Natural killer cell (primary cell): ENCODE measurements around the gene DRC7. TPM values are rescaled to one million over a fixed set of nuclear protein-coding genes. Genes with fewer than 3 reads are reported as not detected.

Source experiments
- ATAC-seq, 3 donors: fragments of 150-1000 bp in 2 of 3; fragments of 200-7000 bp in 1 of 3; cut with Tn5 transposase; 1 replicate in 1 of 3; 2 replicates in 2 of 3; pipeline ENCODE4 v1.10.0; 2021; ENCODE audit warnings: mild to moderate bottlenecking in 2 of 3, moderate library complexity in 2 of 3
- DNase-seq, 2 donors: peaks; one replicate each; pipeline versions ENCODE4 v3.0.0 to v3.0.0-alpha.2; 2013 to 2021; ENCODE audit warnings: mixed read lengths in 1 of 2
- H3K27ac ChIP-seq: one replicate; pipeline ENCODE4 v1.5.1; 2013; ENCODE audit warnings: mild to moderate bottlenecking, low read length
- H3K27me3 ChIP-seq: one replicate; pipeline ENCODE4 v1.6.1; 2013; ENCODE audit warnings: low read length; ENCODE audit not compliant: control insufficient read depth, insufficient read depth
- H3K36me3 ChIP-seq: one replicate; pipeline ENCODE4 v1.6.1; 2013; ENCODE audit warnings: low read length; ENCODE audit not compliant: control insufficient read depth, insufficient read depth
- H3K4me1 ChIP-seq: one replicate; pipeline ENCODE4 v1.6.1; 2013; ENCODE audit warnings: low read length; ENCODE audit not compliant: control insufficient read depth, insufficient read depth
- H3K4me3 ChIP-seq: one replicate; pipeline ENCODE4 v1.5.1; 2013; ENCODE audit warnings: low read length
- H3K9me3 ChIP-seq: one replicate; pipeline ENCODE4 v1.6.1; 2013; ENCODE audit warnings: low read length; ENCODE audit not compliant: control insufficient read depth, insufficient read depth
- H3K27ac Mint-ChIP-seq, 2 donors: one replicate each; pipeline ENCODE4 v1.8.0; 2022; ENCODE audit warnings: mild to moderate bottlenecking in 2 of 2, mixed read lengths in 2 of 2, moderate library complexity in 1 of 2
- H3K27me3 Mint-ChIP-seq, 2 donors: one replicate each; pipeline ENCODE4 v1.8.0; 2022; ENCODE audit warnings: low read depth in 2 of 2, mixed read lengths in 2 of 2
- H3K36me3 Mint-ChIP-seq: one replicate; pipeline ENCODE4 v1.8.0; 2022; ENCODE audit warnings: mixed read lengths
- H3K4me1 Mint-ChIP-seq, 2 donors: one replicate each; pipeline ENCODE4 v1.8.0; 2022; ENCODE audit warnings: mixed read lengths in 2 of 2
- H3K4me3 Mint-ChIP-seq: one replicate; pipeline ENCODE4 v1.8.0; 2022; ENCODE audit warnings: mild to moderate bottlenecking, moderate library complexity, mixed read lengths
- H3K9me3 Mint-ChIP-seq, 2 donors: one replicate each; pipeline ENCODE4 v1.8.0; 2022; ENCODE audit warnings: mixed read lengths in 2 of 2
- WGBS: methylation state at CpG from one replicate; pipeline ENCODE4 v1.1.7; 2013; ENCODE audit warnings: missing lambda C conversion rate; ENCODE audit not compliant: insufficient coverage; 5-methylcytosine and 5-hydroxymethylcytosine counted together
- intact Hi-C: fragments of 100-400 bp; cut with micrococcal nuclease; formaldehyde crosslinking; loops from one replicate; pipeline ENCODE4 v1.14.2; 2022
- total RNA-seq, 4 donors: library from RNA; stranded (reverse); fragments of 120-200 nt in 1 of 4; gene quantifications; one replicate each; pipeline versions ENCODE4 v1.2.3 to v1.2.4, GENCODE V29; 2013 to 2022
- TF ChIP-seq, protein P1 (sequence below): fragments of 200-600 bp; IDR thresholded peaks from one replicate; pipeline ENCODE4 v1.8.0; 2022; ENCODE audit warnings: antibody characterized with exemption

Gene DRC7
- total RNA-seq, 3 donors from 2014 or later (not counting 1 experiment from before 2014, with no cell fraction given), result 0.33 TPM; not detected in 2

DNA sequence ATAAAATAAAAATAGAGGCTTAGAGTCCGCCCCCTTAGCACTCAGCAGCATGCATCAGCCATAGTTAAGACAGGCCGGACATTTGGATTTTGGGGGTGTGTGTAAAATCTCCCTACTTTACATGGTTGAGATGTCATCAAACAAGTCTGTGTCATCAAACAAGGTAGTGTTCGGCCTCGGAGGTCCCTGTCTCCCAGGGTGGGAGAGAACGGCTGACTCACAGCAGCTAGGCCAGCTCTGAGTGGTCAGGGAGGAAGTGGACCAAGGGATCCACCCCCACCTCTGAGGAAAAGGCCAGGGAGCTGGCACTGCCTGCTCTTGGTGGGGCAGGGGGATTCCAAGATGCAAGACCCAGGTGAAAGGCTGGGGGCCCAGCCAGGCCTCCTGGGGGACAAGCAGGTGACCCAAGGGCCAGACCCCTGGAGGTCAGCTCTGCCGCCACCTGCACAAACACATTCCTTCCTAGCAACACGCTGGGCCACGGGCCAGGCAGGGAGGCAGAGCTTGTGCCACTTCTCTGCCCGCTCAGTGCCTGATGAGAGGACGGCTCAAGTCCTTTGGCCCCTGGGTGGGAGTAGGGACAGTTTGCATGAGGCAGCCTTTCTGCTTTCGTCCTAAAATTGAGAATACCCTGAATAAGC lies 79.2 kb downstream of the DRC7 start:
- no peak for DNase-seq
- H3K36me3 Mint-ChIP-seq, result no peaks in the 10 kb centered on the region
- H3K4me1 Mint-ChIP-seq, result no peaks in the 10 kb centered on the region

DNA sequence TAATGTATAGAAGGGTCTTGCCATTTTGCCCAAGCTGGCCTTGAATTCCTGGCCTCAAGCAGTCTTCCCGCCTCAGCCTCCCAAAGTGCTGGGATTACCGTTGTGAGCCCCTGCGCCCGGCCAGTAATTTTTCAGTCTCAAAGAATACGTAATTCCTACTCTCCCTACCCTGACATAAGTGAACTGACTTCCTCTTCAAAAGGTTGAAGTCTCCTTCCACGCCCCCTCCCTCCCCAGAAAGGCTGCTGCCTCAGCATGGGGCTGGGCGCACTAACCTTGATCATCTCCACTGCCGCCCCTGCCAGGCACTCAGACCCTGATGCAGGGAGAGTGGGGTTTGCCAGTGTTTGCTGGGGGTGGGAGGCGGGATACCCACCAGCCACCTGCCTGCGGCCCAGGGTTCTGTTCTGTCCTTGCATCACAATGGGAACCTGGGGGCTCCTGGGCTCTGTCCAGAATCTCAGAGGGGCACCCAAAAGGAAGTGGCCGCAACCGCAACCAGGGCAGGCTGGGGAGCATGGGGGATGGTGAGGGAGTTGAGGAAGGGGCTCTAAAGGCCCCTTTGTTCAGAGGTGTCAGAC lies 80.2 kb downstream of the DRC7 start:
- peaks cover 4% of the 10 kb centered on the region for H3K36me3 ChIP-seq
- DNase-seq, result no peak
- H3K9me3 Mint-ChIP-seq, result no peaks in the 10 kb centered on the region
- H3K4me3 Mint-ChIP-seq, result no peak overlapping the region
- H3K36me3 Mint-ChIP-seq, result no peaks in the 10 kb centered on the region
- no peak for ATAC-seq
- no peaks in the 10 kb centered on the region for H3K4me1 ChIP-seq
- H3K27me3 Mint-ChIP-seq, result no peaks in the 10 kb centered on the region
- no peaks in the 10 kb centered on the region for H3K27me3 ChIP-seq
- H3K27ac Mint-ChIP-seq, result peak overlapping the region in 1 of 2 donors; percentile 24
- H3K4me3 ChIP-seq, result no peak overlapping the region
- 92% methylated on average over 12 of the region's 12 CpGs for WGBS
- H3K9me3 ChIP-seq, result no peaks in the 10 kb centered on the region
- no peaks in the 10 kb centered on the region for H3K4me1 Mint-ChIP-seq
- intact Hi-C loops, result no loop called here
- TF ChIP-seq, protein P1, sequence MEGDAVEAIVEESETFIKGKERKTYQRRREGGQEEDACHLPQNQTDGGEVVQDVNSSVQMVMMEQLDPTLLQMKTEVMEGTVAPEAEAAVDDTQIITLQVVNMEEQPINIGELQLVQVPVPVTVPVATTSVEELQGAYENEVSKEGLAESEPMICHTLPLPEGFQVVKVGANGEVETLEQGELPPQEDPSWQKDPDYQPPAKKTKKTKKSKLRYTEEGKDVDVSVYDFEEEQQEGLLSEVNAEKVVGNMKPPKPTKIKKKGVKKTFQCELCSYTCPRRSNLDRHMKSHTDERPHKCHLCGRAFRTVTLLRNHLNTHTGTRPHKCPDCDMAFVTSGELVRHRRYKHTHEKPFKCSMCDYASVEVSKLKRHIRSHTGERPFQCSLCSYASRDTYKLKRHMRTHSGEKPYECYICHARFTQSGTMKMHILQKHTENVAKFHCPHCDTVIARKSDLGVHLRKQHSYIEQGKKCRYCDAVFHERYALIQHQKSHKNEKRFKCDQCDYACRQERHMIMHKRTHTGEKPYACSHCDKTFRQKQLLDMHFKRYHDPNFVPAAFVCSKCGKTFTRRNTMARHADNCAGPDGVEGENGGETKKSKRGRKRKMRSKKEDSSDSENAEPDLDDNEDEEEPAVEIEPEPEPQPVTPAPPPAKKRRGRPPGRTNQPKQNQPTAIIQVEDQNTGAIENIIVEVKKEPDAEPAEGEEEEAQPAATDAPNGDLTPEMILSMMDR, result no peak
- H3K27ac ChIP-seq, result no peak overlapping the region

More for the DNA sequence above, 79.2 kb downstream of the DRC7 start:
- TF ChIP-seq, protein P1, result no peak
- Histone ChIP-seq H3K4me3 (no peak overlapping the region), H3K4me1 (no peaks in the 10 kb centered on the region), H3K9me3 (no peaks in the 10 kb centered on the region), H3K27ac (no peak overlapping the region), H3K27me3 (no peaks in the 10 kb centered on the region), H3K36me3 (peaks cover 4% of the 10 kb centered on the region)
- intact Hi-C loops, result no loop called here
- 95% methylated on average over 10 of the region's 11 CpGs for WGBS
- no peak for ATAC-seq
- Mint-ChIP-seq H3K4me3 (no peak overlapping the region), H3K27me3 (no peaks in the 10 kb centered on the region), H3K9me3 (no peaks in the 10 kb centered on the region), H3K27ac (no peak overlapping the region)

DNA sequence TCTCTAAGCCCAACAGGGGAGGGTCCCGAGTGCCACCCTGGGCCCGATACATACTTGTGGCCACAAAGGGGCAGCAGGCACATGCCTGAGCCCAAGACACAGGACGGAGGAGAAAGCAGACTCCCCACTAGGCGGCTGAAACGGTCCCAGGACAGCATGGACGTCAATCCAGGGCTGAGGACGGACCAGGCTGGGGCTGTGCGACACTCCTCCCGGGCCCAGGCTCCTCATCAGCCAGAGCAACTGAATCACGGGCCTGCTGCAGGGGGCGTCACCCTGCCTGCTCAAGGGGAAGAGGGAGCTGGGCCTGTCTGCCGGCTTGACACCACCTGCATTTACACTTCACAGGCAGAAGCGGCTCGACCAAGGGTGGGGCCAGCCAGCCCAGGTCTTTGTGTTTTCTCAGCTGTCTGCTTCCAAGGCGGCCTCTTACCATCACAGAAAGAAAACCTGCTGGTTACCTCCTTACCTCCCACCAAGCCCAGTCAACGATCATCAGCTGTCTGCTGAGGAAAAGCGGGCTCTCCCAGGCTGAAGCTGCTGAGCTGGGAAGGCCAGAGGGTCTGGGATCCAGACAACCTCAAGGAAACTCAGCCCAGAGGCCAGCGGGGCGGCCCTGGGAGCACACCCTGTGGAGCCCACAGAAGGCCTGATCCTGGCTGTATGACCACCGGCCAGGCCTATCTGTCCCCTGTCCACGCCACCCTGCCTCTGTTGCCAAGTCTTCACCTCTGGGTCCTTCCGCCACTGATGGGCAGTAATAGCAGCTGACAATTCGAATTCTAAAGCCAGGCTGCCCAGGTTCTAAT lies 81.3 kb downstream of the DRC7 start:
- no peak overlapping the region for H3K4me3 Mint-ChIP-seq
- H3K36me3 Mint-ChIP-seq, result no peaks in the 10 kb centered on the region
- H3K4me1 Mint-ChIP-seq, result no peaks in the 10 kb centered on the region
- H3K4me3 ChIP-seq, result no peak overlapping the region
- H3K9me3 ChIP-seq, result no peaks in the 10 kb centered on the region
- TF ChIP-seq, protein P1, result no peak
- H3K9me3 Mint-ChIP-seq, result no peaks in the 10 kb centered on the region
- H3K27me3 ChIP-seq, result no peaks in the 10 kb centered on the region
- no peak for ATAC-seq
- no peak overlapping the region for H3K27ac ChIP-seq
- no peaks in the 10 kb centered on the region for H3K27me3 Mint-ChIP-seq
- intact Hi-C loops, result no loop called here
- H3K36me3 ChIP-seq, result peaks cover 4% of the 10 kb centered on the region
- no peak for DNase-seq
- H3K4me1 ChIP-seq, result no peaks in the 10 kb centered on the region
- WGBS, result 85% methylated on average over 23 of the region's 23 CpGs
- H3K27ac Mint-ChIP-seq, result no peak overlapping the region
